A549 treated with RU486 at 1 μM for 4 hours (cell line): Measurements from ENCODE around the gene ANGEL2. TPM values are rescaled to one million over a fixed set of nuclear protein-coding genes. Genes with fewer than 3 reads are reported as not detected.

ENCODE experiments used
- total RNA-seq: library from RNA; stranded (reverse); fragments of 200-300 nt; extraction: Qiagen RNA extraction; gene quantifications from 5 replicates; pipeline ENCODE4 v1.2.3, GENCODE V29; 2022; ENCODE audit warnings: low read depth

ANGEL2 gene
- 10.8 to 17.1 TPM (median 16.2 TPM) in 5 replicates for total RNA-seq

GRCh38 chr1:213015099-213016050 is at the start of gene ANGEL2:
TSS of gene ANGEL2 (minus strand) at chr1:213015867. CDS start at chr1:213015671, 196 bp downstream.

GRCh38 chr1:213051127-213051880 is 35.6 kb upstream of the ANGEL2 start, which contains the start of gene RPS6KC1:
TSS of gene RPS6KC1 (plus strand) at chr1:213051241. CDS start at chr1:213051405, 164 bp downstream.

GRCh38 chr1:212950243-212951125 is 65.2 kb downstream of the ANGEL2 start, which contains the start of gene VASH2:
TSS of gene VASH2 (plus strand) at chr1:212950541. CDS start at chr1:212951543, 1,002 bp downstream.

Other genes with a start within 250 kb of the ANGEL2 start
- 26.8 to 41.6 TPM (median 29.4 TPM) in 5 replicates for gene NSL1, start 224.1 kb downstream of the ANGEL2 start, total RNA-seq
- 11.8 to 13.8 TPM (median 13.3 TPM) in 5 replicates for gene TATDN3, start 224.0 kb downstream of the ANGEL2 start, total RNA-seq
- gene SPATA45, start 168.2 kb downstream of the ANGEL2 start, total RNA-seq: not detected in 5 replicates
- gene FLVCR1, start 157.6 kb downstream of the ANGEL2 start, total RNA-seq: 9.0 to 18.2 TPM (median 17.2 TPM) in 5 replicates
- 2.6 to 3.8 TPM (median 3.5 TPM) in 5 replicates for gene VASH2, start 65.3 kb downstream of the ANGEL2 start, total RNA-seq
- 7.4 to 12.0 TPM (median 10.6 TPM) in 5 replicates for gene RPS6KC1, start 35.4 kb upstream of the ANGEL2 start, total RNA-seq